ENCODE measurements around the gene APBB1IP.

The APBB1IP gene

GRCh38 chr10:26513101-26513500 is 75.0 kb downstream of the APBB1IP start:
- no peak for DNase-seq

DNA sequence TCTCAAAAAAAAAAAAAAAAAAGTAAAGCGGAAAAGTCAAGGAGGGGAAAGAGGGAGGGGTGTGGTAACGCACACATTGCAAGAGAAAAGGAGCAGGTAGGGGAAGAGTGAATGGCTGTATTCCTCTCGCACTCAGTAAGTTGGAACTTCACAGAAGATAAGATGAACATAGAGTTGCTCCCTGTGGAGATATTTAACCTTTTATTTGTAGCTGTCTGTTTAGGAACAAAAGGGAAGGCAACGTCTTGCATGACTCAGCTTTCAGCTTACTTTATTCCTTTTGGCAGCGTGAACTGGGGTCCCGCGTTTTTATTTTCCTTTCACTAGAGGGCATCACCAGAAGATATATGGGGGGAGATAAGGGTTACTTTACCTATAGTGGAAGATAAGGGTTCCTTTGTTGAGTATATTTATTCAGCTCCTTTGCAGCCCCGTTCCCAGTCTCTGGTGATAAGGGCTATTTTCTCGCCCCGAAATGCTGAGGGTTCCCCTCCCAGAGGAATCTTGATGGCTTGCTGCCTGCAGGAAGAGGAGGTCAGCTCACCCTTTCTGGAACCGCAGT is 78.5 kb downstream of the APBB1IP start:
- no peak for DNase-seq

DNA sequence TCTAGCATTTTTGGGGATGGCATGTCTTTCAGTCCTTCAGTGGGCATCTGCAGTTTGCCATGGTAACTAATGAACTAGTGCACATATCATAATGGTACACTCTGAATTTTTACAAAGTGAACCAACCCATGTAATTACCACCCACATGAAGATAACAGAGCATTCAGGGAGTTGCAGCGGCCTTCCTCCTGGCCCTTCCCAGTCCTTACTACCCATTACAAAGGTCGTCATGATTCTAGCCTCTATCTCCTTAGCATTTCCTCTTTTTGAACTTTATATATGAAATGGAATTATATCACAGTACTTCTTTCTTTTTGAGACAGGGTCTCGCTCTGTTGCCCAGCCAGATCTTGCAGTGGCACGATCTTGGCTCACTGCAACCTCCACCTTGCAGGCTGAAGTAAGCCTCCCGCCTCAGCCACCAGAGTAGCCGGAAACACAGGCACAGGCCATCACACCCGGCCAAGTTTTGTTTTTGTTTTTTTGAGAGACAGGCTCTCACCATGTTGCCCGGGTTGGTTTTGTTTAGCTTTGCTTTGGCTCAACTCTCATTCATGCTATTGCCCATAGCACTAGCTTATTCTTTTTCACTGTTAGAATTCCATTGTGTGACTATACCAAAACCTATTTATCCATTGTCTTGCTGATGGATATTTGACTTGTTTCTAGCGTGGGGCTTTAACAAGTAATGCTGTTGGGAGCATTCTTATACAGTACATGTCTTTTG is 79.2 kb downstream of the APBB1IP start:
- DNase-seq = no peak

GRCh38 chr10:26519803-26520202 is 81.7 kb downstream of the APBB1IP start:
- DNase-seq = no peak

GRCh38 chr10:26520575-26520974 is 82.4 kb downstream of the APBB1IP start:
- DNase-seq = no peak

DNA sequence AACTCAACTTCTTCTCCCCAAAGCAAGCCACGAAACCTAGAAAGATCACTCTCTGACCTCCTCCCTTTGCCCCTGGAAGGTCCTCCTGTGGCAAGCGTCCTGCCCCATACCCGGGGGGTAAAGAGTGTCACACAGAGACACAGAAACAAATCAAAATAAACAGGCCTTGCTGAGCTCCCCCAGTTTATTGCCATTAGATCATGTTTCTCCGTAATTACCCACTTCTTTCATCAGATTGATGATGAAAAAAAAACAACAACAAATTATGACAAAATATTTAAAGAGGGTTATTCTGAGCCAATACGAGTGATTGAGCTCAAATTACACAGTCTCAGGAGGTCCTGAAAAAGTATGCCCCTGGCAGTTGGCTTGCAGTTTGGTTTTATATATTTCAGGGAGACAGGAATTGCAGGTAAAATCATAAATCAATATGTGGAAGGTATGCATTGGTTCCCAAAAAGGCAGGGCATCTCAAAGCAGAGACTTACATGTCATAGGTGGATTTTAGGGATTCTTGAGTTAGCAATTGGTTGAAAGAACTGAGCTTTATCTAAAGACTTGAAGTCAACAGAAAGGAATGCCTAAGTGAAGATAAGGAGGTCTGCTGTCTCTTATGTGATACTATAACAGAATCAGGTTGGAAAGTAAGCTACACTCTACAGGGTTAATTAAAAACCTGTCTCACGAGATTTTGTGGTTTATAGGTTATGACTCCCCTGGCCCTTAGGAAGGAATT is 86.2 kb downstream of the APBB1IP start:
- DNase-seq = no peak

- no peak for DNase-seq
Observed at GRCh38 chr10:26525586-26525985, 87.4 kb downstream of the APBB1IP start.

DNA sequence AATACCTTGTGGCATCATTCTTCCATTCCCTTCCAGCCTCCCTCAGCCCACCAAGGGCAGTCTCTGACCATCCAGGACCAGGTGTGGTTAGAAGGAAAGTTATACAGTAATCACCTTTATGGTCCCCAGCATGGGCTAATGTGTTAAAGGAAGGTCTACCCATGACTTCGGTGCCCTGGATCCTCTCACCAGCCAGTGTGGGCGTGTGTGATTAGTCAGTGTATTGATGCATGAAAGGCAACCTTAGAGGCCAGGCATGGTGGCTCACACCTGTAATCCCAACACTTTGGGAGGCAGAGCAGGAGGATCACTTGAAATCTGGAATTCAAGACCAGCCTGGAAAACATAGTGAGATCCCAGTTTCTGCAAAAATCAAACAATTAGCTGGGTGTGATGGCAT is 88.9 kb downstream of the APBB1IP start:
- peak in 1 of 2 experiments; percentile 30 for DNase-seq

- DNase-seq = no peak
Observed at GRCh38 chr10:26528048-26528447, 89.9 kb downstream of the APBB1IP start.

- DNase-seq = no peak
Observed at GRCh38 chr10:26528715-26529393, 90.7 kb downstream of the APBB1IP start.

DNA sequence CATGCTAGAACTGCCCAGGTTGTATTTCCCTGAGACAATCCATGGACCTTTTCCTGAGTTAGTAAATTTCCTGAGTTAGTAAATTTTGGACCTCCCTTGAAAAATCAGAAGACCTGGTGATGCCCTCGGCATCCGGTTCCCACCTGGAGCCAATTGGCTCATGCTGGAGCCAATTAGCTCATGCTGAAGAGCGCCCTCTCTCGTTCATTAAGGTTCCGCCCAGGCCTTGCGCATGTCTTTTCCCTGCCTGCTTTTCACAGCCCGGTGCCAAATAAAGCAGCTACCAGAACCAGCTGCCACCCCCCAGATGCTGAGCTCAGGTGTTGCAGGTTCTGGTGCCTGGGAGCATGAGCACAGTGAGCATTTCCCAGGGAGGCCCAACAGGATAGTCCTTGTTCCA is 96.2 kb downstream of the APBB1IP start:
- DNase-seq = no peak

DNA sequence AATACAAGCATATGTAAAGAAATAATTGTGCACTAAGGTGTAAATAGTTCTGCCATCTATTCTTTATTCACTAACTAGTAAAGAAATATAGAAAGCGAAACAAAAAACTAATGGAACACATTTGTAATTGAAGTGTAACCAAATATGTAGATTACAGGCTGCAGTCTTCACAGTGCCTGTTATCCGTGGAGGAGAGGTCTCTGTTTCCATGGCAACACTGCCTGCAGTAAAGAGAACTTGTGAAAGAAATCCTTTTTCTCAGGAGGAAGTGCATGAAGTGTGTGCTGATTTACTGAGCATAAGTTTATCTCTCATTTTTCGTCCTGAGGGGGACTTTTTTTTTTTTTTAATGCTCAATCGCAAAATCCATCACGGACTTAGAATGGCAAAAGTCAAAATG is 102.5 kb downstream of the APBB1IP start:
- DNase-seq = no peak

DNA sequence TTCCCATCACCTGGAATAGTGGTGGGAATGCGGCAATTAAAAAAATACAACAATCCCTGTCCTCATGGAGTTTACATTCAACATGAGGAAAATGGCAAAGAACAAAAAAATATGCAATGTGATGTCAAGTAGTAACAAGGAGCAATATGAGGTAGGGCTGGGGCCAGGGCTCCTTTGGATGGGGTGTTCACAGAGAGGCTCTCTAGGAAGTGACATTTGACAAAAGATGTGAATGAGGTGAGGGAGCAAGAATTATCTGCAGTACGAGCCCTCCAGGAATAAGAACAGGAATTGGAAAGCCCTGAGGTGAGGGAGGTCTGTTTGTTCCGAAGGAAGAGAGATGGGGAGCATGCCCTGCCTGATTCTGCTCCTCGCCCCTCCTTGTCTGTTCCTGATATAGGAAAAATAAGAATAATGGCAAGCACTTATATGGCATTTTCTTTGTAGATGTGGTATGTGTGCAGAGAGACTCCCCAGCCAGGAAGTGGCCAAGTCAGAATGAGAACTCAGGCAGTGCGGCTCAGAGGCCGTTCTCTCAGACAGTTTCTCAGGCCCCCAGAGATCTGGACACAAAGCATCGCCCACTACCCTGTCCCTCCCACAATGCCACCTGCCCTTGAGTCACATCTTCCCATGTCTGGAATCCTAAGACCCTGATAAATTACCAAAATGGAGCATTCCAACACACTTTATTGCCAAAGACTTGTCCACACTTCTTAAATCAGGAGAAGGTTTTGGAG is 105.6 kb downstream of the APBB1IP start:
- DNase-seq = peak in 1 of 2 experiments; percentile 31

DNA sequence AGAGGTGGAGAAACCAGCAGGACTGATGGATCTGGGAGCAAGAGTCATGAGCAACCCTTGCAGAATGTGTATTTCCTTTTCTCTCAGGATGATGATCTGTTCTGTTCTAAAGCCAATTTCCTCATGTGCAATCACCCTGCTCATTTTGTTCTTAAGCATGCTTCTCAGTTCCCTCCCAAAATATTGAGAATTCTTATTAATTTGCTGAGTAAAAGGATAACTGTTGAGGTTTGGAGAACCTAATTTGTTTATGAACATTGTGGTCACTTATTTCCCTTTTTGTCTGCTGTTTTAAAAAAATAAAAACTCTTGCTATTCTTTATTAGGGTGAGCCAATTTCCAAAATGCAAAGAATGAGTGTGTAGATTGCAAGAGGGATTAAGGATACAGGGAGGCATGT is 106.8 kb downstream of the APBB1IP start:
- no peak for DNase-seq

- no peak for DNase-seq
Observed at GRCh38 chr10:26550774-26551526, 112.8 kb downstream of the APBB1IP start.

DNA sequence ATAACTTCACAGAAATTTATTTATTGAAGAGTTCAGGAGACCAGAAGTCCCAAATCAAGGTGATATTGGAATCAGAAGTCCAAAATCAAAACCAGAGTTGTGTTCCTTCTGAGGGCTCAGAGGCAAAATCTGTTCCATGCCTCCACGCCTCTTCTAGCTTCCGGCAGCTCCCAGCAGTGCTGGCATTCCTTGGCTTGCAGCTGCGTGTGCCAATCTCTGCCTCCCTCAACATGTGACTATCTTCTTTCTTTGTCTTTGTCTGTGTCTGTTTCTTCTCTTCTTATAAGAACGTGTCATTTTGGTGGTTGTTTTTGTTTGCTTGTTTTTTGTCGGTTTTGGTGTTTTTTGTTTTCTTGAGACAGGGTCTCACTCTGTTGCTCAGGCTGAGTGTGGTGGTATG is 116.1 kb downstream of the APBB1IP start:
- DNase-seq = no peak

DNA sequence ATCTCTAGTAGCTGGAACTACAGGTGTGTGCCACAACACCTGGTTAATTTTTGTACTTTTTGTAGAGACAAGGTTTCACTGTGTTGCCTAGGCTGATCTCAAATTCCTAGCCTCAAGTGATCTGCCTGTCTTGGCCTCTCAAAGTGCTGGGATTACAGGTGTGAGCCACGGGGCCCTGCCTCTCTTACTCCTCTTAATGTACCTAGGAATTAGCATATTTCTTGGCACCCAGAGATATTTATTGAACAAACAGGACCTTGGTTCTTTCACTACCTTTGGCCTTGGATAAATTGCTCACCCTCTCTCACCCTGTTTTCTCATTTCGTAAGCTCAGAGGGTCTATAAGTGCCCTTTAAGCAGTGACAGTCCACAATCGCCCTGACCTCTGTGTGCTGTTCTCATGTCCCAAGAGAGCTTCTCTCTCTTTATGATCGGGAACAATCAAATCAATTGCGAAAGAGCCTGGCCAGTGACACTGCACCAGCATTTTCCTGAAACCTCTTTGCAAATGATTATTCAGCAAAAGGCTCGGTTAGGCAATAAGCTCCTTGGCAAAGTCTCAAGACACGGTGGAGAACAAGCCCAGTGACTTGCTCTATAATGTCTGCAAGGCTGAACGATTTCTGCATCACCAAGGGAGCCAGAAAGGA is 117.7 kb downstream of the APBB1IP start:
- no peak for DNase-seq

DNA sequence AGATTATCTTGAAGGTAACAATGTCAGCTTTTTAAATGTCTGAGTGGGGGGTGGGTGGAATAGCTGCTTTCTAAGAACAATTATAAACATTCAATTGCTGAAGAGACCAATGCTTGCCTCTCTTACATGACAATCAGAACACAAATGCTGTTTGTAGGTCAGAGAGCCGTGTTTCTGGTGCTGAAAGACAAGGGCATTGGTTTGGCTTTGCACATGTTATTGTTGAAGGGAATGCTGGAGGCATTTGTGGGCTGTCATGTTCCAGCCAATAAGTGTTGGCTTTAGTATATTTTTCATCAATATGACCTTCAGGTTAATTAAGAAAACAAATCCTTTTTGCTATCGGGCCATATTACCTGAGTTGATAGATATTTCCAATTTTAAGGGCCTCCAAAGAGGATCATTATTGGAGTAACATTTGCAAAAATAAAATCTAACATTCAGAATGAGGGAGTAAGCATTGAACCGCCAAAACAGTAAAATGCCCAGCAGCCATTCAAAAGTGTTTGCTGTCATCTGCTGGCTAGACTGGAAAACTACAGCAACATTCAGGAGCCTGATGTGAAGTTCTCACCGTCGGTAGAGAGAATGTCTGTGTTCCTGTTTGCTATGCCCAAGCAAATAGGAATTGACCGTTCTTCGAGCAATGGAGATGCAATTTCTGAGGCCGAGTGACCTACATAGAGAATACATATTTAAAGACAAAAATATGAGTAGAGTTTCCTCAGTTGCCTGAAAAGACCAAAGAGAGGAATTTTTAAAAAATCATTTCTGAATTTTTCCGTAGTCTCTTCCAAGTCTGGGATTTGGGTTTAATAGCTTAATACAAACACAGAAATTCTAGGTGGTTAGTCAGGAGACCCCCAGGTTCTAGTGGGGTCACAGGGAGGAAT is 118.9 kb downstream of the APBB1IP start:
- peak in 1 of 2 experiments; percentile 31 for DNase-seq

DNA sequence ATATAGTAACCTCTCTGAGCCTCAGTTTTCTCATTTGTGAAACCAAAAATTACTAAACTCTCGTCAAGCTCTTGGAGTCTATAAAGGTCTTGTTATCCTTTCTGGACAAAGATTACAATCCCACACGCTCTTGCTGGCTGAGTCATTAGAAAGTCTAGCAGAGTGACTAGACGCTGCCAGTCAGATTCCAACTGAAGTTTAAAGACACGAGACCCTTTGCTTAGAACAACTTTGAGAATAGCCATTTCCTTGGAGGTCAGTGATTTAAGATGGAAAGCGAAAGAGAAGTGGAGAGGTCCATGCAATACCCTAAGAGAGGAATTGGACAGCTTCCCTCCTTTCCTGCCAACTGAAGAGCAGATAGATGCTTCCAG is 119.5 kb downstream of the APBB1IP start:
- DNase-seq = no peak

GRCh38 chr10:26566525-26567350 is 128.6 kb downstream of the APBB1IP start:
- no peak for DNase-seq
